ENCODE data around the gene BCL11A.

The BCL11A gene

GRCh38 chr2:60570251-60570650 lies 16.8 kb upstream of the BCL11A start:
- no peak overlapping the region for H3K27ac Mint-ChIP-seq

GRCh38 chr2:60569680-60570111 lies 16.2 kb upstream of the BCL11A start:
- intact Hi-C loops (cut with micrococcal nuclease): loop anchor here (5.0 to 10.0 kb wide), 3 partner anchors 1267 to 1995 kb away; no protein-coding TSS in a partner anchor
- H3K36me3 Mint-ChIP-seq (ENCODE audit: low read depth): no peaks in the 10 kb centered on the region
- H3K27ac Mint-ChIP-seq: no peak overlapping the region
- no peak overlapping the region for H3K4me3 Mint-ChIP-seq
- peaks cover 26% of the 10 kb centered on the region for H3K27me3 Mint-ChIP-seq
- peaks cover 6% of the 10 kb centered on the region for H3K4me1 Mint-ChIP-seq (ENCODE audit: low read depth)
- no peaks in the 10 kb centered on the region for H3K9me3 Mint-ChIP-seq

More at GRCh38 chr2:60570251-60570650, 16.8 kb upstream of the BCL11A start:
- Mint-ChIP-seq H3K4me3 (peak overlapping the region; percentile 45), H3K27me3 (peaks cover 26% of the 10 kb centered on the region), H3K36me3 (ENCODE audit: low read depth) (no peaks in the 10 kb centered on the region), H3K9me3 (no peaks in the 10 kb centered on the region), H3K4me1 (ENCODE audit: low read depth) (peaks cover 4% of the 10 kb centered on the region)
- intact Hi-C loops (cut with micrococcal nuclease): no loop called here

DNA sequence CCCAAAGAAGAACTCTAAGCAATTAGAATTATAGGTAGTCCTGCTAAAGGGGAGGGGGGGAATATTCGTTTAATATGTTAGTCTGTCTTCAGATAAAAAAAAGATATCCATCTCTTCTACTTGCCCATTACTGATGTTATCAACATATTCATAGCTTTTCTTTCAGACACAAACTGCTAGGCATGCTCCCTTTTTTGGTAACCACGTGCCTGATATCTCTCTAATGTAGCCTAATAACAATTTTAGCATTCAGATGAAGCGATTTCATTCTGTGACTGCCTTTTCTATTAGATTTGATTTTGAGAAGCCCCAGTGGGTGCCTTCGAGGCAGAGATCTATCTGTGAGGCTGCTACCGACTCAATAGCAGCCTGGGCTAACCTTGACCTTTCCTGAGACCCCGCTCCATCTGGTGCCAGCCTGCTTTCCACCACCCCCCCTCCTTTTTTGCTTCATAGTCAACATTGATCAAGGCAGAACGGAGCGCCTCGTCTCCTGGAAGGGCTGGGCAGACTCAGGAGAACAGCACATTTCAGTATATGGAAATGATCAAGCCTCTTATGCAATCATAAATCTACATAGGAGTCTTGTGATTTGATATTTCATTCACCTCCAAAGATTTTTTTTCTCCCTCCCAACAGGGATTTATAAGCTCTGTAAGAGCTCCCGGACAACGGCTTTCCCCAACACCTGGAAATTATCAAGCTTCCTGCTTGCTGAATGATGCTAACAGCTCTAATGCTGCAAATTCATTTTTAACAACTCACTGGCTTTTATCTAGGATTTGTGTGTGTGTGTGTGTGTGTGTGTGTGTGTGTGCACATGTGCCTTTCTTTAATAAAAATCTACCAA lies 14.7 kb upstream of the BCL11A start:
- Mint-ChIP-seq H3K27me3 (peaks cover 21% of the 10 kb centered on the region), H3K27ac (no peak overlapping the region), H3K36me3 (ENCODE audit: low read depth) (no peaks in the 10 kb centered on the region), H3K4me1 (ENCODE audit: low read depth) (peaks cover 11% of the 10 kb centered on the region), H3K9me3 (no peaks in the 10 kb centered on the region), H3K4me3 (no peak overlapping the region)
- intact Hi-C loops (cut with micrococcal nuclease): loop anchor here (5.0 to 10.0 kb wide), 3 partner anchors 1266 to 1993 kb away; no protein-coding TSS in a partner anchor

DNA sequence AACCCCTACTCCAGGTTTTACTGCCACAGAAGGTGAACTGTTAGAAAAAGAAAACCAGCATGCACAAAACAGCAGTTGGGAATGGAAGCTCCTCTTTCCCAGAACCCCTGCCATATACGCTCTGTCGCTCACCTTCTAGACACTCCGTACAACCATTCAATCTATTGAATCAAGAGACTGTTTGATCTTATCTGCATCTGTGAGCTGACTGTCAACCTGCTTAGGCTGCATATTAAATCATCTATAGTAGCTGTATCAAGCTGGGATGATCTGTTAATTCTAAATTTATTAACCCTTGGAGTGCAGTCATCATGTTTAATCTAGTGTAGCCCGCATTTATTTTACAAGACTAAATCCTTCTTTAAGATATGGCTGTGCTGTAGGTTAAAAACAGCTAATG lies 13.6 kb upstream of the BCL11A start:
- H3K4me1 Mint-ChIP-seq (ENCODE audit: low read depth): peaks cover 11% of the 10 kb centered on the region
- no peak overlapping the region for H3K27ac Mint-ChIP-seq
- intact Hi-C loops (cut with micrococcal nuclease): loop anchor here (5.0 to 10.0 kb wide), 3 partner anchors 1265 to 1992 kb away; no protein-coding TSS in a partner anchor
- H3K9me3 Mint-ChIP-seq: no peaks in the 10 kb centered on the region
- H3K27me3 Mint-ChIP-seq: peaks cover 19% of the 10 kb centered on the region
- no peak overlapping the region for H3K4me3 Mint-ChIP-seq
- H3K36me3 Mint-ChIP-seq (ENCODE audit: low read depth): no peaks in the 10 kb centered on the region

GRCh38 chr2:60565472-60565871 lies 12.0 kb upstream of the BCL11A start:
- no peak overlapping the region for H3K4me3 Mint-ChIP-seq
- H3K27ac Mint-ChIP-seq: no peak overlapping the region
- intact Hi-C loops (cut with micrococcal nuclease): loop anchor here (5.0 to 10.0 kb wide), 3 partner anchors 1263 to 1991 kb away; no protein-coding TSS in a partner anchor
- peaks cover 24% of the 10 kb centered on the region for H3K4me1 Mint-ChIP-seq (ENCODE audit: low read depth)
- no peaks in the 10 kb centered on the region for H3K36me3 Mint-ChIP-seq (ENCODE audit: low read depth)
- no peaks in the 10 kb centered on the region for H3K9me3 Mint-ChIP-seq
- H3K27me3 Mint-ChIP-seq: peaks cover 13% of the 10 kb centered on the region

- H3K36me3 Mint-ChIP-seq (ENCODE audit: low read depth): no peaks in the 10 kb centered on the region
- no peak overlapping the region for H3K27ac Mint-ChIP-seq
- peaks cover 6% of the 10 kb centered on the region for H3K27me3 Mint-ChIP-seq
- H3K4me1 Mint-ChIP-seq (ENCODE audit: low read depth): peaks cover 38% of the 10 kb centered on the region
- intact Hi-C loops (cut with micrococcal nuclease): loop anchor here (10.0 kb wide), 1 partner anchor 1986 kb away; no protein-coding TSS in a partner anchor
- H3K4me3 Mint-ChIP-seq: no peak overlapping the region
- no peaks in the 10 kb centered on the region for H3K9me3 Mint-ChIP-seq
These were observed 7.5 kb upstream of the BCL11A start for GRCh38 chr2:60560734-60561644.

GRCh38 chr2:60559880-60560279 lies 6.4 kb upstream of the BCL11A start:
- intact Hi-C loops (cut with micrococcal nuclease): loop anchor here (10.0 kb wide), 3 partner anchors 125 to 1985 kb away; no protein-coding TSS in a partner anchor
- Mint-ChIP-seq H3K36me3 (ENCODE audit: low read depth) (peaks cover 8% of the 10 kb centered on the region), H3K4me1 (ENCODE audit: low read depth) (peaks cover 42% of the 10 kb centered on the region), H3K27me3 (peaks cover 6% of the 10 kb centered on the region), H3K27ac (no peak overlapping the region), H3K9me3 (no peaks in the 10 kb centered on the region), H3K4me3 (no peak overlapping the region)

DNA sequence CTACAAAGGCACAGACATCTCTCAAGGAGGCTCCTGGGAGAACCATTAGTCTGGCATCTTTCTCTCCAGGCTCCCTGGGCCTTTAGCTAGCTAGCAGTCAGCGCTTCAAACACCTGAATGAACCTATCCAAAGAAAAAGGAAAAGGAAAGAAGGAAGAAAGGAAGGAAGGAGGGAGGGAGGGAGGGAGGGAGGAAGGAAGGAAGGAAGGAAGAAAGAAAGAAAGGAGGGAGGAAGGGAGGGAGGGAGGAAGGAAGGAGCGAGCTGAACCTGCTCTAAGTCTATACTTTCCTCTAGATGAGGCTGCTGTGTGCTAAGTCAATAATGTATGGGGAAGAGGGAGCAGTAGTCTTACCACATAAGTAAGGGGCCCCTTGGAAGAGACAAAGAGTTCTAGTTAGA lies 5.1 kb upstream of the BCL11A start:
- H3K36me3 Mint-ChIP-seq (ENCODE audit: low read depth): peaks cover 22% of the 10 kb centered on the region
- H3K4me3 Mint-ChIP-seq: no peak overlapping the region
- peaks cover 46% of the 10 kb centered on the region for H3K4me1 Mint-ChIP-seq (ENCODE audit: low read depth)
- intact Hi-C loops (cut with micrococcal nuclease): loop anchor here (10.0 kb wide), 2 partner anchors 124 to 1794 kb away; no protein-coding TSS in a partner anchor
- H3K27me3 Mint-ChIP-seq: peaks cover 6% of the 10 kb centered on the region
- no peak overlapping the region for H3K27ac Mint-ChIP-seq
- no peaks in the 10 kb centered on the region for H3K9me3 Mint-ChIP-seq

GRCh38 chr2:60557486-60557864 lies 4.0 kb upstream of the BCL11A start:
- H3K27ac Mint-ChIP-seq: peak overlapping the region; percentile 85
- peak overlapping the region; percentile 82 for H3K4me3 Mint-ChIP-seq
- peaks cover 46% of the 10 kb centered on the region for H3K4me1 Mint-ChIP-seq (ENCODE audit: low read depth)
- H3K36me3 Mint-ChIP-seq (ENCODE audit: low read depth): peaks cover 29% of the 10 kb centered on the region
- H3K9me3 Mint-ChIP-seq: no peaks in the 10 kb centered on the region
- intact Hi-C loops (cut with micrococcal nuclease): loop anchor here (10.0 kb wide), 2 partner anchors 123 to 1793 kb away; no protein-coding TSS in a partner anchor
- peaks cover 6% of the 10 kb centered on the region for H3K27me3 Mint-ChIP-seq

GRCh38 chr2:60556576-60557485 lies 3.4 kb upstream of the BCL11A start:
- peaks cover 6% of the 10 kb centered on the region for H3K27me3 Mint-ChIP-seq
- peaks cover 49% of the 10 kb centered on the region for H3K4me1 Mint-ChIP-seq (ENCODE audit: low read depth)
- no peaks in the 10 kb centered on the region for H3K9me3 Mint-ChIP-seq
- H3K27ac Mint-ChIP-seq: peak overlapping the region; percentile 85
- intact Hi-C loops (cut with micrococcal nuclease): loop anchor here (10.0 kb wide), 2 partner anchors 122 to 1792 kb away; no protein-coding TSS in a partner anchor
- peaks cover 35% of the 10 kb centered on the region for H3K36me3 Mint-ChIP-seq (ENCODE audit: low read depth)
- peak overlapping the region; percentile 82 for H3K4me3 Mint-ChIP-seq

GRCh38 chr2:60556175-60556574 lies 2.7 kb upstream of the BCL11A start:
- Mint-ChIP-seq H3K27ac (peak overlapping the region; percentile 85), H3K4me1 (ENCODE audit: low read depth) (peaks cover 48% of the 10 kb centered on the region), H3K27me3 (peaks cover 6% of the 10 kb centered on the region), H3K36me3 (ENCODE audit: low read depth) (peaks cover 42% of the 10 kb centered on the region), H3K9me3 (no peaks in the 10 kb centered on the region), H3K4me3 (peak overlapping the region; percentile 94)
- intact Hi-C loops (cut with micrococcal nuclease): loop anchor here (10.0 kb wide), 2 partner anchors 121 to 1791 kb away; no protein-coding TSS in a partner anchor

DNA sequence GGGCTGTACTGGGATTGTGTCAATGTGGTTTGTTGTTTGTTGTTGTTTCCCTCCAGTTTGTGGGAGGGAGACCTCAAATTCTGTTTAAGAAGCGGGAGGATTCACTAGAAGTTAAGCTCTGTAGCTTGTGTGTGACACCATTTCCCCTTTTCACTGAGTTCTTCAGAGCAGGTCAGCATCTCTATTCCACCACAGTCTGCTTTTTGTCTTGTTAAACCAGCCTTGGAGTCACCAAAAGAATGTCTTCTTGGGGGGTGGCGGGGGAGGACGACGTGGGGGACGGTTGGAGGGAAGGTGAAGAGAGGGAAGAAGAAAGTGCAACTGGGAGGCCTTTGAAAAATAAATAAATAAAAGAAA lies 2.3 kb upstream of the BCL11A start:
- peak overlapping the region; percentile 83 for H3K27ac Mint-ChIP-seq
- peaks cover 6% of the 10 kb centered on the region for H3K27me3 Mint-ChIP-seq
- intact Hi-C loops (cut with micrococcal nuclease): loop anchor here (2.0 to 10.0 kb wide), 3 partner anchors 41 to 1791 kb away; no protein-coding TSS in a partner anchor
- peaks cover 44% of the 10 kb centered on the region for H3K36me3 Mint-ChIP-seq (ENCODE audit: low read depth)
- H3K4me1 Mint-ChIP-seq (ENCODE audit: low read depth): peaks cover 47% of the 10 kb centered on the region
- H3K9me3 Mint-ChIP-seq: no peaks in the 10 kb centered on the region
- H3K4me3 Mint-ChIP-seq: peak overlapping the region; percentile 94
